ENCODE results near the gene DUSP14. TPM values are rescaled to one million over a fixed set of nuclear protein-coding genes. Genes with fewer than 3 reads are reported as not detected.

Gene DUSP14
- total RNA-seq, 2 experiments from 2014 or later = 9.3 to 11.0 TPM

- peak; percentile 51 for DNase-seq
- H3K36me3 Mint-ChIP-seq (ENCODE audit: low read depth) = peaks cover 2% of the 10 kb centered on the region
- POLR2A ChIA-PET = interaction anchor here (0.7 kb wide), 1 partner anchor 331 kb away, joined by 3 read pairs; no protein-coding TSS in a partner anchor
- H3K4me1 Mint-ChIP-seq = peaks cover 34% of the 10 kb centered on the region
- no peaks in the 10 kb centered on the region for H3K27me3 Mint-ChIP-seq
- peak overlapping the region; percentile 91 for H3K27ac Mint-ChIP-seq
- no peaks in the 10 kb centered on the region for H3K9me3 Mint-ChIP-seq
- CTCF ChIA-PET = interaction anchor here (1.0 kb wide), 1 partner anchor 160 kb away, joined by 3 read pairs; no protein-coding TSS in a partner anchor
- peak overlapping the region; percentile 85 for H3K4me3 Mint-ChIP-seq
Observed at GRCh38 chr17:37488607-37489196, 989 bp upstream of the DUSP14 start.

DNA sequence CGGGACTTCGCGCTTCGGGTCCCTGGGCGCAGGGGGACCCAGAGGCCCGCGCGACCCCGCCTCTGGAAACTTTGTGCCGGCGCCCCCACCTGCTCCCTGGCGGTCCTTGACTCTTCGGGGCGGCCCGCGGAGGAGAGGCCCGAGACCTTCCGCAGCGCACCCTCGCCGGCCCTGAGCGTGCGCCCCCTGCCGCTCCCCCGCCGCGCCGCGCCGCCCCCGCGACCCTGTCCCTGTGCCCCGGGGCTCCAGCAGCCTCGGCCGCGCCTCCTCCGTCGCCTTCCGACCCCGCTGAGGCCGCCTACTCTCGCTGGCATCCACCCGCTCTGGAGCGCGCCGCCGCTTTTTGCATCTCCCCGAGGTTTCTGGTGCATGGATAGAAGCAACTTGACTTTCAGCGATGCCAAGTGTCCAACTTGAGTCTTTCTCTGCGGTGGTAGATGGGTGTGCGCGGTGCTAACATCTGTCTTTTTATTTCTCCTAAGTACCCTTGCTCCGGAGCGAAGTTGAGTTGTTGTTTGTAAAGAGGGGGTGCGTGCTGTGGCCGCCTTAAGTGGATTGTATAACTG is 414 bp downstream of the DUSP14 start:
- H3K4me1 Mint-ChIP-seq = peaks cover 31% of the 10 kb centered on the region
- H3K4me3 Mint-ChIP-seq = peak overlapping the region; percentile 86
- no peaks in the 10 kb centered on the region for H3K9me3 Mint-ChIP-seq
- ChIA-PET POLR2A (no interaction called here), CTCF (interaction anchor here (1.2 kb wide), 1 partner anchor 117 kb away, joined by 3 read pairs; no protein-coding TSS in a partner anchor)
- H3K27me3 Mint-ChIP-seq = no peaks in the 10 kb centered on the region
- peak; percentile 74 for DNase-seq
- H3K27ac Mint-ChIP-seq = peak overlapping the region; percentile 86
- peaks cover 2% of the 10 kb centered on the region for H3K36me3 Mint-ChIP-seq (ENCODE audit: low read depth)

DNA sequence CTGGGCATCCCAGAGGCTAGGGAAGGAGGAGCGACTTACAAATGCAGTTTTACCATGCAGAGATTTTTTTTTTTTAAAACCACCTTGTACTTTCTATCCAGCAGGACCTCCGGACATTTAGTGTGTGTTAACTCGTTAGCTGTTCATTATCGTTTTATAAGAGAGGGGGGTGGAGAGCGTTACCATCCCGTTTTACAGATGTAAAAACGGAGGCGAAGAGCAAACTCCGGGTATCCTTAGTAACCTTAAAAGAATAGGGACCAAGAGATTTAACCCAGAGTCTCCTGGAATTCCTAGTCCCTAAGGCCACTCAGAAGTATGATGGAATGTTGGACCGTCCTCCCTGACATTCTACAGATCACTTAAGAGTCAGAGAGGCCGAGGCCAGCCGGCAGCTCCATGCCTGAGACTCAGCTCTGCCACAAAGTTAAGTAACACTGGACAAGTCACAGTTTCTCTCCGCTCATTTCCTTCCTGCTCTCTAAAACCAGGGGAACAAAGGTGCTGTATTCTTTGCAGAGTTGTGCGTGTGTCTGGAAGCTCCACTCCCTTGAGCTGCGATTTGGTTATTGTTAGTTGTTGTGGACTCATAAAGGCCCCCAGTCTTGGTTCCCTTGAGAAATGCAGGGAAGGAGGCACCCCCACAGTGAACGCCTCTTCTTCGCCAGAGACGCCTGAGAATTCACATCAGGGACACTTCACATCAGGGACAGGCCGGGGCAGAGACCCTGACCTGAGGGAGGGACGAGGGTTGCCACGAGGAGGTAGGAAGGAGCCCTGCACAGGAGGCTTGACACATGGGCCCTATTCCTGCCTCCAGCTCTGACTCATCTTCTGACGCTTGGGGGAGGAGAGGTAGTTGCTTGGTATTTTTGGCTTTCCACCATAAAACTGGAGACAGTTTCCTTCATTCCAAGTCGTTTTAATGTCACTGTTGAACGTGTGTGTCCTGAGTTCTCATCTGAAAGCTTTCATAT is 1.2 kb downstream of the DUSP14 start:
- POLR2A ChIA-PET = no interaction called here
- Mint-ChIP-seq H3K4me3 (peak overlapping the region; percentile 86), H3K27ac (peak overlapping the region; percentile 86), H3K36me3 (ENCODE audit: low read depth) (peaks cover 2% of the 10 kb centered on the region), H3K9me3 (no peaks in the 10 kb centered on the region), H3K4me1 (peaks cover 28% of the 10 kb centered on the region), H3K27me3 (no peaks in the 10 kb centered on the region)
- no peak for DNase-seq
- CTCF ChIA-PET = interaction anchor here (1.2 to 1.8 kb wide), 2 partner anchors 10 to 118 kb away, joined by 3 to 5 read pairs; no protein-coding TSS in a partner anchor

DNA sequence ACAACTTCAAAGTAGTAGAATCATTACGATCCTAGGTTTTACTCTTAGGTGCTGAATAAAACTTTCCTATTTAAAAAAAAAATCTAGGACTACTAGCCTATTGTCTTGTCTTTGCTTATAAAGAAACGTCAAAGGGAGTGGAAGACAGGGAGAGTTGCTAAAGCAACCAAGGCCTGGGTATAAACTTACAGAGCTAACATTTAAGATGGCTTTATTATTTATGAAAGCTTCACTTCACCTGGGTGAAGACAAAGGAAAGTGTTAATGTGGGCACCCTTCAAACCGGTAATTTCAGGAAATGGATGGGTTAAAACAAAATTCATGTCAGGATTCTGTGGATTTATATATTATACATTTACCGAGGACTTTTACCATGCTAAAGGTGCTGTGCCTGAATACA is 2.5 kb downstream of the DUSP14 start:
- ChIA-PET POLR2A (no interaction called here), CTCF (interaction anchor here (1.8 kb wide), 1 partner anchor 12 kb away, joined by 5 read pairs; no protein-coding TSS in a partner anchor)
- Mint-ChIP-seq H3K27me3 (no peaks in the 10 kb centered on the region), H3K36me3 (ENCODE audit: low read depth) (peaks cover 2% of the 10 kb centered on the region), H3K9me3 (no peaks in the 10 kb centered on the region), H3K4me1 (peaks cover 28% of the 10 kb centered on the region), H3K27ac (no peak overlapping the region), H3K4me3 (no peak overlapping the region)
- no peak for DNase-seq

DNA sequence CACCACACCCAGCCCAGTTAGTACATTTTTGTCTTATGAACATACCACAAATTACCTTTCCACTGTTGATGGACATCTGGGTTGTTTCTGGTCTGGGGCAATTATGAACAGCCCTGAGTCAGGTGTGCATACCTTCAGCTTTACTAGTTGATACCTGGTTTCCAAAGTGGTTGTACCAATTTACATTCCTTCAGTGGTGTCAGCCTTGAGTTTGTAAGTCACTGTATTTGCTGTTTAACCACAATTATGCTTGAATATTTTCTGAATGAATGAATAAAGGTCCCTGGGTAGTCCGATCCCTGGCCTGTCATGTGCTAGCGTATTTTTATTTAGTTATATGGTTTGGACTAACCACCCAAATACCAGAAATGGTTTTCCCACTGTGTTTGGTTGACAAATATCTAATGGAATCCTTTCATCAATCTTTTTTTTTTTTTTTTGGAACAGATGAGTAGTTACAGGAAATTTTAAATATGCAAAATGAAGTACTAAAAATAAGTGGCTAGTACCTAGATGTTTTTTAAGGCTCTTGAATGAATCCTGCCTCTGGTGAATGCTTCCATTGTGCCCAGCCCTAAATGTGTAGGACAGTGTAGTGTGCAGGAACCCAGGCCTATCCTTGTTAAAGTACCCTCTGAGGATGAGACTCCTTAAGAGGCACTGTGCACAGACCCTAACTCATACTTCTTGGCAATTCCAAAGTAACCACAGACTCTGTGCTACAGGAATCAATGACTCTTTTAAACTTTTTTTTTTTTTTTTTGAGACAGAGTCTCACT is 3.7 kb downstream of the DUSP14 start:
- CTCF ChIA-PET = interaction anchor here (1.4 kb wide), 1 partner anchor 10 kb away, joined by 5 read pairs; no protein-coding TSS in a partner anchor
- Mint-ChIP-seq H3K36me3 (ENCODE audit: low read depth) (peaks cover 2% of the 10 kb centered on the region), H3K27me3 (no peaks in the 10 kb centered on the region), H3K9me3 (no peaks in the 10 kb centered on the region), H3K4me1 (peaks cover 22% of the 10 kb centered on the region), H3K27ac (no peak overlapping the region), H3K4me3 (no peak overlapping the region)
- DNase-seq = no peak
- POLR2A ChIA-PET = no interaction called here

GRCh38 chr17:37494401-37494831 is 4.7 kb downstream of the DUSP14 start:
- peaks cover 17% of the 10 kb centered on the region for H3K4me1 Mint-ChIP-seq
- H3K27me3 Mint-ChIP-seq = no peaks in the 10 kb centered on the region
- CTCF ChIA-PET = interaction anchor here (1.4 kb wide), 1 partner anchor 11 kb away, joined by 5 read pairs; no protein-coding TSS in a partner anchor
- no peaks in the 10 kb centered on the region for H3K9me3 Mint-ChIP-seq
- POLR2A ChIA-PET = no interaction called here
- peaks cover 2% of the 10 kb centered on the region for H3K36me3 Mint-ChIP-seq (ENCODE audit: low read depth)
- H3K4me3 Mint-ChIP-seq = no peak overlapping the region
- DNase-seq = no peak
- H3K27ac Mint-ChIP-seq = no peak overlapping the region

DNA sequence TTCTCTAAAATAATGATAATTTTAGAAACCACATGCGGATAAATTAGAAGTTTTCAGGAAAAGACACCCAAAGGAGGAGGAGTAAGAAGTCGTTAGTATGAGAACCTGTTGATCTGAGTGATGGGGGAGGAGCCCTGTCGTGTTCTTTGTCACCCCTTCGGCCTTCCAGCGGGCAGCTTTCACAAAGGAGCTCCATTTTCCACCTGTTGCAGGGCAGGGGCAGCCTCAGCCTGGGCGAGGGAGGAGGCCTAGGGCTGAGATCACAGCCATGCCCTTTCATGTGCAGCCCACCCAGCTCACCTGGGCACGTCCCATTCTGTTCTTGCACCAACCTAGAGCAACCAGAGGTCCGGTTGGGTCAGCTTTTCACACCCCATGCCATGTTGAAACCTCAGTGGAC is 5.3 kb downstream of the DUSP14 start:
- no peak overlapping the region for H3K27ac Mint-ChIP-seq
- H3K27me3 Mint-ChIP-seq = no peaks in the 10 kb centered on the region
- POLR2A ChIA-PET = interaction anchor here (0.7 kb wide), 1 partner anchor 58 kb away, joined by 3 read pairs; no protein-coding TSS in a partner anchor
- no peak for DNase-seq
- CTCF ChIA-PET = interaction anchor here (1.4 kb wide), 1 partner anchor 12 kb away, joined by 5 read pairs; no protein-coding TSS in a partner anchor
- H3K4me1 Mint-ChIP-seq = peaks cover 17% of the 10 kb centered on the region
- no peak overlapping the region for H3K4me3 Mint-ChIP-seq
- peaks cover 2% of the 10 kb centered on the region for H3K36me3 Mint-ChIP-seq (ENCODE audit: low read depth)
- no peaks in the 10 kb centered on the region for H3K9me3 Mint-ChIP-seq

DNA sequence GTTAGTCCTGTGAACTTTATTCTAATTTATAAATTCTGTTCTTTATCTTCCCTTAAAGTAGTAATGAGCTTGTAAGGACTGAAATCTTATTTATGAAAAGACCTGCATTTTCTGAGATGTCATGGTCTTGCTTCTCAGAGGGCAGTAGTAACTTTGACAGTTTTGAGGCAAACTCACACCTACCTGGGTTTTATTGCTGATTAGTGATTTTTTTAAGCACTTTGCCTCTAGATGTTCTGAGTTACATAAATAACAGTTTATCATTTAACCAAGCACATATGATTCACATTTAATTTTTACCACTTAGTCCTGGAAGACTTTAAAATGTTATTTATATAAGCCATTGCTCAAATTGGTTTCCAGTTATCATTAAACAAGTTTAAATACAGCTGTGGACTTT is 10.7 kb downstream of the DUSP14 start:
- no peak overlapping the region for H3K27ac Mint-ChIP-seq
- ChIA-PET POLR2A (no interaction called here), CTCF (interaction anchor here (0.8 to 1.0 kb wide), 2 partner anchors 14 to 127 kb away, joined by 3 to 4 read pairs; no protein-coding TSS in a partner anchor)

DNA sequence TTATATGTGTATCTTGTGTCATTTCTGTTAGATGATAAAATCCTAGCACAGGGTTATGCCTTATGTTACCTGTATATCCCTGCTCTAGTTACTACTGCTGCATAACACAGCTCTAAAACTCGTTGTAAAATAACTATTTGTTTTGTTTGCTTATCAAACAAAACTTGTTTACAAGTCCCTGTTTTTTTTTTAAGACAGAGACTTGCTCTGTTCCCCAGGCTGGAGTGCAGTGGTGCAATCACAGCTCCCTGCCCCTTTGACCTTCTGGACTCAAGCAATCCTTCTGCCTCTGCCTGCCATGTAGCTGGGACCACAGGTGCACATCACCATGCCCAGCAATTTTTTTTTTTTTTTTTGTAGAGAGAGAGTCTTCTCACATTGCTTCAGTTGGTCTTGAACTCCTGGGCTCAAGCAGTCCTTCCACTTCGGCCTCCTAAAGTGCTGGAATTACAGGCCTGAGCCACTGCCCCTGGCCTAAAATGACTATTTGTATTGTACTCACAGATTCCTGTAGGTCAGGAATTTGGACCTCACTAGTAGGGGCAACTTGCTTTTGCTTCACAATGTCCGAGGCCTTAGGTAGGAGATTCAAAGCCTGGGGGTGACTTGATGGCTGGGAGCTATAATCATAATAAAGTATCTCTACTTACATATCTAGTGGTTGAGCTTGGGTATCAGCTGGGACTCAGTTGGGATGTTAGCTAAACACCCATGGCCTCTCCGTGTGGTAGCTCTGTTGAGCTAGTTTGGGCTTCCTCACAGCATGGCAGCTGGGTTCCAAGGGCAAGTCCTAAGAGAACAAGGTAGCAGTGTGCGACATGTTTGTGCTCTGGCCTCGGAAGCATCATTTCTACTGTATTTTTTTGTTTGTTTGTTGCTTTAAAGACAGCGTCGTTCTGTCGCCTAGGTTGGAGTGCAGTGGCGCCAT is 12.6 kb downstream of the DUSP14 start:
- Mint-ChIP-seq H3K4me3 (no peak overlapping the region), H3K4me1 (peaks cover 7% of the 10 kb centered on the region), H3K27ac (no peak overlapping the region), H3K36me3 (ENCODE audit: low read depth) (no peaks in the 10 kb centered on the region), H3K9me3 (no peaks in the 10 kb centered on the region), H3K27me3 (no peaks in the 10 kb centered on the region)
- ChIA-PET POLR2A (no interaction called here), CTCF (interaction anchor here (0.6 to 0.7 kb wide), 2 partner anchors 133 to 201 kb away, joined by 3 read pairs; no protein-coding TSS in a partner anchor)
- DNase-seq = no peak

More for the DNA sequence above, 10.7 kb downstream of the DUSP14 start:
- no peaks in the 10 kb centered on the region for H3K27me3 Mint-ChIP-seq
- H3K4me3 Mint-ChIP-seq = no peak overlapping the region
- no peaks in the 10 kb centered on the region for H3K4me1 Mint-ChIP-seq
- H3K9me3 Mint-ChIP-seq = no peaks in the 10 kb centered on the region
- no peak for DNase-seq
- no peaks in the 10 kb centered on the region for H3K36me3 Mint-ChIP-seq (ENCODE audit: low read depth)

DNA sequence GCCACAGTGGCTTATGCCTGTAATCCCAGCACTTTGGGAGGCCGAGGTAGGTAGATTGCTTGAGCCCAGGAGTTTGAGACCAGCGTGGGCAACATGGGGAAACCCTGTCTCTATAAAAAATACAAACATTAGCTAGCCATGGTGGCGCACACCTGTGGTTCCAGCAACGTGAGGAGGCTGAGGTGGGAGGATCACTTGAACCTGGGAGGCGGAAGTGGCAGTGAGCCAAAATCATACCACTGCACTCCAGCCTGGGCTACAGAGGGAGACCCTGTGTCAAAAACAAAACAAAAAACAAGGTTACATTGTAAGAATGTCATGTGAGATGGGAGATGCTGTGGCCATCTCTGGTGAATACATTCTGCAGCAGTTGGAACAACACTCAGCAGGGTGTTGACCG is 13.5 kb downstream of the DUSP14 start:
- no peak for DNase-seq
- Mint-ChIP-seq H3K27me3 (no peaks in the 10 kb centered on the region), H3K27ac (no peak overlapping the region), H3K9me3 (no peaks in the 10 kb centered on the region), H3K36me3 (ENCODE audit: low read depth) (no peaks in the 10 kb centered on the region), H3K4me3 (no peak overlapping the region), H3K4me1 (peaks cover 7% of the 10 kb centered on the region)
- ChIA-PET CTCF (no interaction called here), POLR2A (no interaction called here)

GRCh38 chr17:37505333-37505732 is 15.6 kb downstream of the DUSP14 start:
- H3K27ac Mint-ChIP-seq = peak overlapping the region; percentile 41
- no peak overlapping the region for H3K4me3 Mint-ChIP-seq
- CTCF ChIA-PET = interaction anchor here (1.1 to 1.9 kb wide), 2 partner anchors 9 to 12 kb away, joined by 3 to 4 read pairs; no protein-coding TSS in a partner anchor
- POLR2A ChIA-PET = no interaction called here
- no peaks in the 10 kb centered on the region for H3K27me3 Mint-ChIP-seq
- no peak for DNase-seq
- H3K4me1 Mint-ChIP-seq = peaks cover 7% of the 10 kb centered on the region
- H3K9me3 Mint-ChIP-seq = no peaks in the 10 kb centered on the region
- H3K36me3 Mint-ChIP-seq (ENCODE audit: low read depth) = no peaks in the 10 kb centered on the region
